Gastrocnemius medialis (tissue), 4 donors: ENCODE measurements around the gene RBMS3.

Experiments
- CTCF ChIP-seq, 5 experiments: fragments of 450-650 bp in 3 of 5; fragments of 200-600 bp in 2 of 5; sonication (generic) in 2 of 5; IDR thresholded peaks in 4 of 5; conservative IDR thresholded peaks in 1 of 5; 1 replicate in 4 of 5; 2 replicates in 1 of 5; pipeline ENCODE4 v1.5.1; 2016 to 2019; ENCODE audit warnings: antibody characterized with exemption in 5 of 5, mild to moderate bottlenecking in 3 of 5, moderate library complexity in 3 of 5
- POLR2A ChIP-seq, 2 donors: fragments of 450-650 bp; IDR thresholded peaks; one replicate each; pipeline ENCODE4 v1.6.1; 2017; ENCODE audit warnings: antibody characterized with exemption in 2 of 2, mild to moderate bottlenecking in 2 of 2, moderate library complexity in 2 of 2

GRCh38 chr3:29478611-29479010 is 197.7 kb downstream of the RBMS3 start:
- TF ChIP-seq CTCF (IDR thresholded peaks at IDR 0.05 in 4 of 5, conservative IDR thresholded peaks at IDR 0.05 in 1 of 5) (no peak), POLR2A (IDR thresholded peaks at IDR 0.05) (no peak)
